GM19455 (cell line): ENCODE measurements around the gene SMIM24.
"Not testable (repeated sequence)": the region's sequence is repeated elsewhere in the genome, so short reads cannot be mapped to it uniquely, and the experiment has no call there.

Source experiments
- ATAC-seq: cut with Tn5 transposase; IDR thresholded peaks from one replicate; pipeline ENCODE4 v1.9.1; 2021; ENCODE audit not compliant: unreplicated experiment

The SMIM24 gene

GRCh38 chr19:3457528-3458228, 22.6 kb downstream of the SMIM24 start:
- ATAC-seq: no peak

GRCh38 chr19:3456925-3457527, 23.3 kb downstream of the SMIM24 start:
- ATAC-seq: no peak

GRCh38 chr19:3455960-3456601, 24.2 kb downstream of the SMIM24 start:
- no peak for ATAC-seq

GRCh38 chr19:3455393-3455955, 24.9 kb downstream of the SMIM24 start:
- ATAC-seq: no peak

- ATAC-seq: no peak
Observed at GRCh38 chr19:3454656-3455392, 25.5 kb downstream of the SMIM24 start.

GRCh38 chr19:3453840-3454239, 26.5 kb downstream of the SMIM24 start:
- ATAC-seq: no peak

GRCh38 chr19:3452942-3453214, 27.4 kb downstream of the SMIM24 start:
- ATAC-seq: not testable (repeated sequence)

GRCh38 chr19:3452171-3452941, 28.0 kb downstream of the SMIM24 start:
- no peak for ATAC-seq

GRCh38 chr19:3451451-3451866, 28.9 kb downstream of the SMIM24 start:
- no peak for ATAC-seq

- ATAC-seq: no peak
Observed at GRCh38 chr19:3450796-3451411, 29.4 kb downstream of the SMIM24 start.

- ATAC-seq: no peak
Observed at GRCh38 chr19:3448616-3449334, 31.6 kb downstream of the SMIM24 start.

GRCh38 chr19:3446657-3447056, 33.7 kb downstream of the SMIM24 start:
- not testable (repeated sequence) for ATAC-seq

- no peak for ATAC-seq
Observed at GRCh38 chr19:3444695-3445234, 35.6 kb downstream of the SMIM24 start.

GRCh38 chr19:3443840-3444694, 36.3 kb downstream of the SMIM24 start:
- no peak for ATAC-seq

- no peak for ATAC-seq
Observed at GRCh38 chr19:3442487-3443071, 37.7 kb downstream of the SMIM24 start.

GRCh38 chr19:3441986-3442329, 38.4 kb downstream of the SMIM24 start:
- no peak for ATAC-seq

GRCh38 chr19:3441089-3441985, 39.0 kb downstream of the SMIM24 start:
- ATAC-seq: no peak
